CD14-positive monocyte (primary cell): Measurements from ENCODE around the gene ELMO1. TPM values are rescaled to one million over a fixed set of nuclear protein-coding genes. Genes with fewer than 3 reads are reported as not detected.

Experiments
- DNase-seq, 3 donors: peaks; one replicate each; pipeline ENCODE4 v3.0.0-alpha.2; 2011 to 2022
- H2AFZ ChIP-seq: 2 replicates; pipeline ENCODE4 v1.6.0; 2012; ENCODE audit warnings: mild to moderate bottlenecking, low read depth, low read length, inconsistent platforms; ENCODE audit not compliant: insufficient read depth, poor library complexity, severe bottlenecking
- H3K27ac ChIP-seq, 2 donors: 1 replicate in 1 of 2; 2 replicates in 1 of 2; pipeline ENCODE4 v1.5.1; 2012 to 2013; ENCODE audit warnings: low read length in 2 of 2, control low read depth in 1 of 2, inconsistent platforms in 1 of 2, low read depth in 1 of 2, mild to moderate bottlenecking in 1 of 2
- H3K27me3 ChIP-seq, 2 donors: one replicate each; pipeline versions ENCODE4 v1.6.0 to v1.6.1; 2011 to 2013; ENCODE audit warnings: low read length in 2 of 2; ENCODE audit not compliant: control insufficient read depth in 2 of 2, insufficient read depth in 2 of 2
- H3K36me3 ChIP-seq, 2 donors: replicated peaks in 1 of 2; 1 replicate in 1 of 2; 2 replicates in 1 of 2; pipeline versions ENCODE4 v1.5.1 to v1.6.1; 2012 to 2013; ENCODE audit warnings: low read length in 2 of 2, control low read depth in 1 of 2, inconsistent platforms in 1 of 2, mild to moderate bottlenecking in 1 of 2; ENCODE audit not compliant: insufficient read depth in 2 of 2, control insufficient read depth in 1 of 2
- H3K4me1 ChIP-seq, 2 donors: 1 replicate in 1 of 2; 2 replicates in 1 of 2; pipeline versions ENCODE4 v1.5.1 to v1.6.1; 2012 to 2013; ENCODE audit warnings: low read length in 2 of 2, control low read depth in 1 of 2, inconsistent platforms in 1 of 2, mild to moderate bottlenecking in 1 of 2, moderate library complexity in 1 of 2; ENCODE audit not compliant: insufficient read depth in 2 of 2, control insufficient read depth in 1 of 2
- H3K4me2 ChIP-seq: replicated peaks from 2 replicates; pipeline ENCODE3; 2012; ENCODE audit warnings: low read length, moderate library complexity, mild to moderate bottlenecking; ENCODE audit not compliant: poor library complexity, severe bottlenecking; ENCODE audit errors: extremely low read depth
- H3K4me3 ChIP-seq, 3 experiments: fragments of 200-600 bp in 1 of 3; sonication (generic) in 1 of 3; replicated peaks in 1 of 3; 1 replicate in 2 of 3; 2 replicates in 1 of 3; pipeline ENCODE4 v1.5.1; 2011 to 2013; ENCODE audit warnings: low read length in 3 of 3, mild to moderate bottlenecking in 3 of 3, control low read depth in 2 of 3, low read depth in 2 of 3, inconsistent platforms in 1 of 3, moderate library complexity in 1 of 3
- H3K79me2 ChIP-seq: 2 replicates; pipeline ENCODE4 v1.6.0; 2012; ENCODE audit warnings: mild to moderate bottlenecking, control low read depth, inconsistent platforms, low read length, moderate library complexity; ENCODE audit not compliant: insufficient read depth
- H3K9ac ChIP-seq: 2 replicates; pipeline ENCODE4 v1.6.0; 2017; ENCODE audit warnings: low read length, mild to moderate bottlenecking; ENCODE audit not compliant: insufficient read depth, poor library complexity, severe bottlenecking
- H3K9me3 ChIP-seq, 2 donors: replicated peaks in 1 of 2; 1 replicate in 1 of 2; 2 replicates in 1 of 2; pipeline versions ENCODE4 v1.5.1 to v1.6.1; 2012 to 2013; ENCODE audit warnings: low read length in 2 of 2, control low read depth in 1 of 2; ENCODE audit not compliant: control insufficient read depth in 1 of 2, insufficient read depth in 1 of 2
- H4K20me1 ChIP-seq: 2 replicates; pipeline ENCODE4 v1.6.0; 2012; ENCODE audit warnings: mild to moderate bottlenecking, low read length, control low read depth, moderate library complexity; ENCODE audit not compliant: insufficient read depth
- H3K27ac Mint-ChIP-seq, 7 donors: one replicate each; pipeline ENCODE4 v1.8.0; 2020; ENCODE audit warnings: mild to moderate bottlenecking in 7 of 7, mixed read lengths in 7 of 7, moderate library complexity in 6 of 7, inconsistent platforms in 2 of 7
- H3K27me3 Mint-ChIP-seq, 3 donors: one replicate each; pipeline ENCODE4 v1.8.0; 2021 to 2022; ENCODE audit warnings: low read depth in 3 of 3, mild to moderate bottlenecking in 3 of 3, mixed read lengths in 3 of 3, moderate library complexity in 3 of 3, inconsistent platforms in 1 of 3
- H3K36me3 Mint-ChIP-seq, 2 donors: one replicate each; pipeline ENCODE4 v1.8.0; 2020; ENCODE audit warnings: mixed read lengths in 2 of 2, inconsistent platforms in 1 of 2, mild to moderate bottlenecking in 1 of 2
- H3K4me1 Mint-ChIP-seq: one replicate; pipeline ENCODE4 v1.8.0; 2020; ENCODE audit warnings: mild to moderate bottlenecking, mixed read lengths
- H3K4me3 Mint-ChIP-seq, 2 donors: one replicate each; pipeline ENCODE4 v1.8.0; 2020; ENCODE audit warnings: mild to moderate bottlenecking in 2 of 2, mixed read lengths in 2 of 2, moderate library complexity in 1 of 2
- H3K9me3 Mint-ChIP-seq, 7 donors: one replicate each; pipeline ENCODE4 v1.8.0; 2020 to 2022; ENCODE audit warnings: mixed read lengths in 7 of 7, mild to moderate bottlenecking in 6 of 7, moderate library complexity in 6 of 7, inconsistent platforms in 2 of 7
- WGBS: methylation state at CpG from one replicate; pipeline ENCODE4 v1.1.5; 2013; ENCODE audit warnings: missing lambda C conversion rate; ENCODE audit not compliant: insufficient coverage; 5-methylcytosine and 5-hydroxymethylcytosine counted together
- intact Hi-C, 2 donors: fragments of 100-400 bp; cut with micrococcal nuclease; formaldehyde crosslinking; loops; one replicate each; pipeline versions ENCODE4 v1.15.0 to v1.15.1; 2023
- polyA plus RNA-seq, 3 donors: library from polyadenylated mRNA; depleted of rRNA in 1 of 3; unstranded in 2 of 3; stranded (reverse) in 1 of 3; fragments of 300-500 nt in 2 of 3; fragments of >200 nt in 1 of 3; fragmentation: Illumina TruSeq in 2 of 3; gene quantifications; 1 replicate in 2 of 3; 2 replicates in 1 of 3; pipeline ENCODE4 v1.2.3, GENCODE V29; 2012 to 2021
- TF ChIP-seq, protein P1 (sequence below): fragments of 200-600 bp; IDR thresholded peaks from one replicate; pipeline ENCODE4 v1.8.0; 2022; ENCODE audit warnings: antibody characterized with exemption, mild to moderate bottlenecking

The ELMO1 gene
- polyA plus RNA-seq, 3 donors, result 46.6 to 50.2 (median 46.7) TPM

DNA sequence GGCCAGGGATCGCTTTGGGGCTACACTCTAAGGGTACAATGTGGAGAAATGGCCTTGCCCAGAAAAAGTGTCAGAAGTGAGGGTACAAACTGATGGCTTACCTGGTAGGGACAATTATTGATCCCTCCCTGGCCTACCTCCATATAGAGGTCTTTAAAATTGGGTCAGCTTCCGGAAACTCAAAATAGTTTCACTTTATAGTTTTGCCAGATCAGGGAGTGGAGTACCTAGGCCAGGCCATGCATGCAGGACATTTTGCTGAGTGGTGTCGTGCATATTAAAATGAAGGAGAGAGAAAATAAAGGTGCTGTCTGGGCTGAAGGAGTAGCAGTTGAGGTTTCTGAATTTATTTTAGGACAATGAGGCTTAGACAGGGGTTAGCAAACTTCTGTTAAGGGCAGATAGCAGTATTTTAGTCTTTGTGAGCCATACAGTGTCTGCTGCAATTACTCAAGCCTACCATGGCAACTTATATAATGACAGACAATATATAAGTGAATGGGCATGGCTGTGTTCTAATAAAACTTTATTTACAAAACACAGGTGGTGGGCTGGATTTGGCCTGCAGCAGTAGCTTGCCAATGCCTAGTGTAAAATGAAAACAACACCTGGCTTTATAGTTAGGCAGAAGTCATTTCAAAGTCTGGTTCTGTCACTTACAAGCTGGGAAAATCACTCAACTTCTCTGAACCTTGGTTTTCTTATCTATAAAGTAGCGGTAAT lies 547.5 kb downstream of the ELMO1 start:
- Mint-ChIP-seq H3K27me3 (no peaks in the 10 kb centered on the region), H3K27ac (no peak overlapping the region), H3K4me1 (no peaks in the 10 kb centered on the region), H3K9me3 (peaks cover 0 to 3% (median 0%) of the 10 kb centered on the region in 7 donors), H3K4me3 (no peak overlapping the region), H3K36me3 (peaks cover 30 to 31% of the 10 kb centered on the region in 2 donors)
- DNase-seq, result no peak
- H3K4me2 ChIP-seq, result no peak overlapping the region
- peaks cover 5 to 34% of the 10 kb centered on the region in 2 donors for H3K36me3 ChIP-seq
- peaks cover 30% of the 10 kb centered on the region for H4K20me1 ChIP-seq
- H3K27ac ChIP-seq, result no peak overlapping the region
- H3K9me3 ChIP-seq, result no peaks in the 10 kb centered on the region
- no peaks in the 10 kb centered on the region for H3K4me1 ChIP-seq
- H3K27me3 ChIP-seq, result no peaks in the 10 kb centered on the region
- no peak overlapping the region for H2AFZ ChIP-seq
- no peak overlapping the region for H3K4me3 ChIP-seq
- H3K9ac ChIP-seq, result no peak overlapping the region
- WGBS, result 83% methylated on average over 2 of the region's 4 CpGs
- intact Hi-C loops, result no loop called here
- no peaks in the 10 kb centered on the region for H3K79me2 ChIP-seq
- TF ChIP-seq, protein P1, sequence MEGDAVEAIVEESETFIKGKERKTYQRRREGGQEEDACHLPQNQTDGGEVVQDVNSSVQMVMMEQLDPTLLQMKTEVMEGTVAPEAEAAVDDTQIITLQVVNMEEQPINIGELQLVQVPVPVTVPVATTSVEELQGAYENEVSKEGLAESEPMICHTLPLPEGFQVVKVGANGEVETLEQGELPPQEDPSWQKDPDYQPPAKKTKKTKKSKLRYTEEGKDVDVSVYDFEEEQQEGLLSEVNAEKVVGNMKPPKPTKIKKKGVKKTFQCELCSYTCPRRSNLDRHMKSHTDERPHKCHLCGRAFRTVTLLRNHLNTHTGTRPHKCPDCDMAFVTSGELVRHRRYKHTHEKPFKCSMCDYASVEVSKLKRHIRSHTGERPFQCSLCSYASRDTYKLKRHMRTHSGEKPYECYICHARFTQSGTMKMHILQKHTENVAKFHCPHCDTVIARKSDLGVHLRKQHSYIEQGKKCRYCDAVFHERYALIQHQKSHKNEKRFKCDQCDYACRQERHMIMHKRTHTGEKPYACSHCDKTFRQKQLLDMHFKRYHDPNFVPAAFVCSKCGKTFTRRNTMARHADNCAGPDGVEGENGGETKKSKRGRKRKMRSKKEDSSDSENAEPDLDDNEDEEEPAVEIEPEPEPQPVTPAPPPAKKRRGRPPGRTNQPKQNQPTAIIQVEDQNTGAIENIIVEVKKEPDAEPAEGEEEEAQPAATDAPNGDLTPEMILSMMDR, result no peak

DNA sequence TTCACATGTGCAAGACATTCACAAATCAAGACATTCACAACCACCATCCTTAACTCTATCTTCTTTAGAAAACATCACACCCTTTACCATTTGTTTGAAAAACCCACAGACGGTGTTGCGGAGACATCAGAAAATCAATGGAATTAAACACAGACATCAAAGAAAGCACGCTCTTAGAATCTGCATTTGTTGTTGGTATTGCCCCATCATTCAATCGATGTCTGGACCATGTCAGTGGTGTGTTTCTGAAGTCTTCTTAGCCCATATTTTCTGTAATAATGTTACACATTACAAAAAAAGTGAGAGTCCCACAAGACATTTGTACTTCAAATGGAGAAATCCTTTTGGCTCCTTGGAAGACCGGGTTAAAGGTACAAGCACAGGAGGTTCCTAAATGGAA lies 550.5 kb downstream of the ELMO1 start:
- Mint-ChIP-seq H3K27ac (no peak overlapping the region), H3K4me3 (no peak overlapping the region), H3K9me3 (peaks cover 0 to 3% (median 0%) of the 10 kb centered on the region in 7 donors), H3K4me1 (no peaks in the 10 kb centered on the region), H3K27me3 (no peaks in the 10 kb centered on the region), H3K36me3 (peaks cover 39 to 41% of the 10 kb centered on the region in 2 donors)
- Histone ChIP-seq H3K4me2 (no peak overlapping the region), H4K20me1 (peaks cover 12% of the 10 kb centered on the region), H3K27ac (no peak overlapping the region), H3K4me1 (no peaks in the 10 kb centered on the region), H3K9me3 (no peaks in the 10 kb centered on the region), H3K4me3 (no peak overlapping the region), H2AFZ (no peak overlapping the region), H3K9ac (no peak overlapping the region), H3K27me3 (no peaks in the 10 kb centered on the region), H3K79me2 (no peaks in the 10 kb centered on the region), H3K36me3 (peaks cover 16 to 39% of the 10 kb centered on the region in 2 donors)
- TF ChIP-seq, protein P1, result no peak
- intact Hi-C loops, result no loop called here
- DNase-seq, result no peak
- WGBS, result 81% methylated on average over 2 of the region's 5 CpGs
